HUES64 (cell line): ENCODE measurements around the gene ANTXRL.
"Not testable (repeated sequence)": the region's sequence is repeated elsewhere in the genome, so short reads cannot be mapped to it uniquely, and the experiment has no call there.

ENCODE experiments used
- H3K27ac ChIP-seq: 2 replicates; pipeline ENCODE4 v1.7.0; 2013; ENCODE audit warnings: low read depth, low read length, inconsistent platforms
- H3K27me3 ChIP-seq: 2 replicates; pipeline ENCODE4 v1.6.1; 2013; ENCODE audit warnings: mild to moderate bottlenecking, low read length; ENCODE audit not compliant: insufficient read depth
- H3K36me3 ChIP-seq: 2 replicates; pipeline ENCODE4 v1.6.1; 2013; ENCODE audit warnings: mild to moderate bottlenecking, low read length; ENCODE audit not compliant: insufficient read depth
- H3K4me1 ChIP-seq: 2 replicates; pipeline ENCODE4 v1.6.1; 2013; ENCODE audit warnings: mild to moderate bottlenecking, low read length, moderate library complexity; ENCODE audit not compliant: insufficient read depth
- H3K4me3 ChIP-seq: 2 replicates; pipeline ENCODE4 v1.5.1; 2013; ENCODE audit warnings: mild to moderate bottlenecking, low read length, moderate library complexity
- H3K9ac ChIP-seq: 2 replicates; pipeline ENCODE4 v1.6.1; 2013; ENCODE audit warnings: mild to moderate bottlenecking, low read depth, low read length
- H3K9me3 ChIP-seq: 2 replicates; pipeline ENCODE4 v1.6.1; 2013; ENCODE audit warnings: low read depth, low read length; ENCODE audit not compliant: insufficient read depth
- WGBS: fragments of 150-250, 120-280 bp; methylation state at CpG from one replicate; pipeline ENCODE4 v1.1.7; 2013; ENCODE audit warnings: missing lambda C conversion rate; 5-methylcytosine and 5-hydroxymethylcytosine counted together

ANTXRL gene

GRCh38 chr10:46255801-46256747, 30.7 kb upstream of the ANTXRL start:
- Histone ChIP-seq H3K27me3 (no peaks in the 10 kb centered on the region), H3K9me3 (no peaks in the 10 kb centered on the region), H3K9ac (no peak overlapping the region), H3K4me3 (no peak overlapping the region), H3K27ac (no peak overlapping the region), H3K4me1 (no peaks in the 10 kb centered on the region), H3K36me3 (no peaks in the 10 kb centered on the region)
- 62% methylated on average over 15 of the region's 15 CpGs for WGBS

GRCh38 chr10:46257099-46257498, 29.7 kb upstream of the ANTXRL start:
- H3K9ac ChIP-seq: no peak overlapping the region
- whole genome bisulfite sequencing: 93% methylated on average over 4 of the region's 4 CpGs
- H3K36me3 ChIP-seq: no peaks in the 10 kb centered on the region

GRCh38 chr10:46262906-46263560, 23.8 kb upstream of the ANTXRL start:
- H3K27me3 ChIP-seq, H3K36me3 ChIP-seq, H3K4me3 ChIP-seq, H3K9me3 ChIP-seq, H3K9ac ChIP-seq, H3K27ac ChIP-seq, H3K4me1 ChIP-seq: not testable (repeated sequence)
- 94% methylated on average over 6 of the region's 6 CpGs for WGBS

More at GRCh38 chr10:46257099-46257498, 29.7 kb upstream of the ANTXRL start:
- Histone ChIP-seq H3K27ac (no peak overlapping the region), H3K4me1 (no peaks in the 10 kb centered on the region), H3K9me3 (no peaks in the 10 kb centered on the region), H3K27me3 (no peaks in the 10 kb centered on the region), H3K4me3 (no peak overlapping the region)

GRCh38 chr10:46263831-46264268, 22.9 kb upstream of the ANTXRL start:
- 92% methylated on average over 6 of the region's 6 CpGs for WGBS
- H3K36me3 ChIP-seq: no peaks in the 10 kb centered on the region
- H3K4me1 ChIP-seq: no peaks in the 10 kb centered on the region
- no peak overlapping the region for H3K4me3 ChIP-seq
- no peak overlapping the region for H3K9ac ChIP-seq
- no peak overlapping the region for H3K27ac ChIP-seq
- no peaks in the 10 kb centered on the region for H3K9me3 ChIP-seq
- no peaks in the 10 kb centered on the region for H3K27me3 ChIP-seq

GRCh38 chr10:46264336-46264735, 22.5 kb upstream of the ANTXRL start:
- 88% methylated on average over 5 of the region's 5 CpGs for WGBS
- no peak overlapping the region for H3K9ac ChIP-seq
- no peak overlapping the region for H3K4me3 ChIP-seq
- no peak overlapping the region for H3K27ac ChIP-seq
- no peaks in the 10 kb centered on the region for H3K9me3 ChIP-seq
- no peaks in the 10 kb centered on the region for H3K4me1 ChIP-seq
- H3K27me3 ChIP-seq: no peaks in the 10 kb centered on the region
- no peaks in the 10 kb centered on the region for H3K36me3 ChIP-seq

GRCh38 chr10:46264737-46265368, 21.9 kb upstream of the ANTXRL start:
- no peak overlapping the region for H3K9ac ChIP-seq
- no peaks in the 10 kb centered on the region for H3K4me1 ChIP-seq
- 95% methylated on average over 8 of the region's 8 CpGs for WGBS
- H3K36me3 ChIP-seq: no peaks in the 10 kb centered on the region
- H3K4me3 ChIP-seq: no peak overlapping the region
- H3K27me3 ChIP-seq: no peaks in the 10 kb centered on the region
- no peaks in the 10 kb centered on the region for H3K9me3 ChIP-seq
- H3K27ac ChIP-seq: no peak overlapping the region

- H3K4me3 ChIP-seq, H3K36me3 ChIP-seq, H3K9me3 ChIP-seq, H3K4me1 ChIP-seq, H3K27me3 ChIP-seq, H3K27ac ChIP-seq, H3K9ac ChIP-seq: not testable (repeated sequence)
- 88% methylated on average over 6 of the region's 6 CpGs for WGBS
These were observed 21.1 kb upstream of the ANTXRL start for GRCh38 chr10:46265566-46266305.

- H3K9me3 ChIP-seq: no peaks in the 10 kb centered on the region
- H3K27me3 ChIP-seq: no peaks in the 10 kb centered on the region
- no peaks in the 10 kb centered on the region for H3K4me1 ChIP-seq
- H3K4me3 ChIP-seq: no peak overlapping the region
- no peak overlapping the region for H3K27ac ChIP-seq
- H3K9ac ChIP-seq: no peak overlapping the region
- WGBS: 86% methylated on average over 21 of the region's 21 CpGs
- H3K36me3 ChIP-seq: no peaks in the 10 kb centered on the region
These were observed 20.4 kb upstream of the ANTXRL start for GRCh38 chr10:46266306-46266985.

GRCh38 chr10:46267132-46267985, 19.4 kb upstream of the ANTXRL start:
- Histone ChIP-seq H3K27ac (no peak overlapping the region), H3K9me3 (no peaks in the 10 kb centered on the region), H3K9ac (no peak overlapping the region), H3K36me3 (no peaks in the 10 kb centered on the region), H3K4me1 (no peaks in the 10 kb centered on the region), H3K4me3 (no peak overlapping the region), H3K27me3 (no peaks in the 10 kb centered on the region)
- 89% methylated on average over 9 of the region's 10 CpGs for WGBS
